Measurements from ENCODE around the gene PPFIA2.

- no peak for TF ChIP-seq TAF1 (IDR thresholded peaks at IDR 0.05; ENCODE audit: borderline replicate concordance, insufficient read depth, low read length)
- TF ChIP-seq POLR2AphosphoS5 (IDR thresholded peaks at IDR 0.05; ENCODE audit: low read depth, low read length) = no peak
- no peak for TF ChIP-seq REST (IDR thresholded peaks at IDR 0.05; ENCODE audit: insufficient read depth in 1 of 2, low read depth in 2 of 2, low read length in 2 of 2)
- TF ChIP-seq SIN3A (IDR thresholded peaks at IDR 0.05; ENCODE audit: borderline replicate concordance, insufficient read depth, low read length) = no peak
These were observed 346.2 kb downstream of the PPFIA2 start for GRCh38 chr12:81412940-81413339.
